Measurements from ENCODE around the gene FOXL3.

The FOXL3 gene

GRCh38 chr7:339062-339342, 49.0 kb downstream of the FOXL3 start:
- no peak overlapping the region for H3K4me3 ChIP-seq (ENCODE audit: low read depth, low read length)
- no peak overlapping the region for H2AFZ ChIP-seq
- no peaks in the 10 kb centered on the region for H3K4me1 ChIP-seq
- H3K27ac ChIP-seq = no peak overlapping the region
- no peak overlapping the region for H3K4me2 ChIP-seq (ENCODE audit: low read length)
- no peaks in the 10 kb centered on the region for H3K27me3 ChIP-seq (ENCODE audit: control insufficient read depth, insufficient read depth, low read length)
- no peaks in the 10 kb centered on the region for H3K36me3 ChIP-seq (ENCODE audit: control insufficient read depth, insufficient read depth, low read length)
- H3K79me2 ChIP-seq = no peaks in the 10 kb centered on the region
- no peak for TF ChIP-seq CTCF (IDR thresholded peaks at IDR 0.05)
- H3K9ac ChIP-seq = no peak overlapping the region
- no peaks in the 10 kb centered on the region for H3K9me3 ChIP-seq (ENCODE audit: control insufficient read depth, low read length)

- Histone ChIP-seq H3K36me3 (ENCODE audit: control insufficient read depth, insufficient read depth, low read length) (no peaks in the 10 kb centered on the region), H3K4me2 (ENCODE audit: low read length) (no peak overlapping the region), H3K27ac (no peak overlapping the region), H2AFZ (no peak overlapping the region), H3K9ac (no peak overlapping the region), H3K27me3 (ENCODE audit: control insufficient read depth, insufficient read depth, low read length) (no peaks in the 10 kb centered on the region), H3K79me2 (no peaks in the 10 kb centered on the region), H3K9me3 (ENCODE audit: control insufficient read depth, low read length) (no peaks in the 10 kb centered on the region), H3K4me1 (no peaks in the 10 kb centered on the region), H3K4me3 (ENCODE audit: low read depth, low read length) (no peak overlapping the region)
- no peak for TF ChIP-seq CTCF (IDR thresholded peaks at IDR 0.05)
Measured at GRCh38 chr7:339696-340095, 49.7 kb downstream of the FOXL3 start.

- no peaks in the 10 kb centered on the region for H3K4me1 ChIP-seq
- no peaks in the 10 kb centered on the region for H3K9me3 ChIP-seq (ENCODE audit: control insufficient read depth, low read length)
- H3K4me3 ChIP-seq (ENCODE audit: low read depth, low read length) = no peak overlapping the region
- no peaks in the 10 kb centered on the region for H3K36me3 ChIP-seq (ENCODE audit: control insufficient read depth, insufficient read depth, low read length)
- no peaks in the 10 kb centered on the region for H3K27me3 ChIP-seq (ENCODE audit: control insufficient read depth, insufficient read depth, low read length)
- no peaks in the 10 kb centered on the region for H3K79me2 ChIP-seq
- H3K27ac ChIP-seq = no peak overlapping the region
- TF ChIP-seq CTCF (IDR thresholded peaks at IDR 0.05) = no peak
- no peak overlapping the region for H2AFZ ChIP-seq
- H3K4me2 ChIP-seq (ENCODE audit: low read length) = no peak overlapping the region
- H3K9ac ChIP-seq = no peak overlapping the region
Measured at GRCh38 chr7:340200-340937, 50.4 kb downstream of the FOXL3 start.
